Subcutaneous abdominal adipose tissue (tissue), 5 donors: ENCODE measurements around the gene CEP120.
"Not testable (repeated sequence)": the region's sequence is repeated elsewhere in the genome, so short reads cannot be mapped to it uniquely, and the experiment has no call there.

Source experiments
- H3K27ac ChIP-seq: one replicate; pipeline ENCODE4 v1.7.0; 2013; ENCODE audit warnings: low read depth, mild to moderate bottlenecking, inconsistent platforms, low read length, moderate library complexity
- H3K27me3 ChIP-seq, 5 donors: one replicate each; pipeline ENCODE4 v1.7.0; 2013; ENCODE audit warnings: low read length in 5 of 5, inconsistent platforms in 1 of 5; ENCODE audit not compliant: control insufficient read depth in 5 of 5, insufficient read depth in 4 of 5
- H3K36me3 ChIP-seq, 5 donors: one replicate each; pipeline ENCODE4 v1.7.0; 2013; ENCODE audit warnings: low read length in 5 of 5; ENCODE audit not compliant: control insufficient read depth in 5 of 5, insufficient read depth in 5 of 5
- H3K4me1 ChIP-seq, 5 donors: one replicate each; pipeline ENCODE4 v1.7.0; 2013; ENCODE audit warnings: low read length in 5 of 5, mild to moderate bottlenecking in 3 of 5, moderate library complexity in 1 of 5; ENCODE audit not compliant: control insufficient read depth in 5 of 5, insufficient read depth in 5 of 5
- H3K4me3 ChIP-seq, 5 donors: one replicate each; pipeline ENCODE4 v1.7.0; 2013; ENCODE audit warnings: low read length in 5 of 5, low read depth in 1 of 5
- H3K9ac ChIP-seq, 5 donors: one replicate each; pipeline ENCODE4 v1.7.0; 2013; ENCODE audit warnings: low read length in 5 of 5, mild to moderate bottlenecking in 4 of 5, moderate library complexity in 3 of 5
- H3K9me3 ChIP-seq, 5 donors: one replicate each; pipeline ENCODE4 v1.7.0; 2013; ENCODE audit warnings: low read length in 5 of 5; ENCODE audit not compliant: control insufficient read depth in 5 of 5
- donor health status: healthy.
- donor health status: healthy.
- donor health status: healthy.
- donor health status: healthy.
- donor health status: healthy.

Gene CEP120

GRCh38 chr5:123340928-123341327 is 82.3 kb downstream of the CEP120 start:
- Histone ChIP-seq H3K9me3 (no peaks in the 10 kb centered on the region), H3K4me3 (no peak overlapping the region), H3K9ac (no peak overlapping the region), H3K36me3 (peaks cover 0 to 4% (median 0%) of the 10 kb centered on the region in 5 donors), H3K27ac (no peak overlapping the region), H3K27me3 (no peaks in the 10 kb centered on the region), H3K4me1 (no peaks in the 10 kb centered on the region)

- not testable (repeated sequence) for H3K9me3 ChIP-seq, H3K4me1 ChIP-seq, H3K9ac ChIP-seq, H3K4me3 ChIP-seq, H3K27me3 ChIP-seq, H3K36me3 ChIP-seq, H3K27ac ChIP-seq
Measured at GRCh38 chr5:123308377-123308776, 114.8 kb downstream of the CEP120 start.

- no peaks in the 10 kb centered on the region for H3K27me3 ChIP-seq
- H3K36me3 ChIP-seq: no peaks in the 10 kb centered on the region
- H3K9ac ChIP-seq: no peak overlapping the region
- H3K27ac ChIP-seq: no peak overlapping the region
- no peaks in the 10 kb centered on the region for H3K9me3 ChIP-seq
- no peaks in the 10 kb centered on the region for H3K4me1 ChIP-seq
- H3K4me3 ChIP-seq: no peak overlapping the region
Measured at GRCh38 chr5:123305751-123306150, 117.5 kb downstream of the CEP120 start.

GRCh38 chr5:123304777-123305316 is 118.4 kb downstream of the CEP120 start:
- H3K9ac ChIP-seq: no peak overlapping the region
- no peaks in the 10 kb centered on the region for H3K4me1 ChIP-seq
- H3K9me3 ChIP-seq: peaks cover 0 to 2% (median 0%) of the 10 kb centered on the region in 5 donors
- H3K36me3 ChIP-seq: no peaks in the 10 kb centered on the region
- H3K27me3 ChIP-seq: no peaks in the 10 kb centered on the region
- no peak overlapping the region for H3K4me3 ChIP-seq
- no peak overlapping the region for H3K27ac ChIP-seq

GRCh38 chr5:123303802-123304201 is 119.4 kb downstream of the CEP120 start:
- Histone ChIP-seq H3K9me3 (peaks cover 0 to 8% (median 0%) of the 10 kb centered on the region in 5 donors), H3K9ac (no peak overlapping the region), H3K27ac (no peak overlapping the region), H3K4me3 (no peak overlapping the region), H3K36me3 (no peaks in the 10 kb centered on the region), H3K4me1 (no peaks in the 10 kb centered on the region), H3K27me3 (no peaks in the 10 kb centered on the region)

GRCh38 chr5:123300266-123300665 is 122.9 kb downstream of the CEP120 start:
- Histone ChIP-seq H3K27ac (no peak overlapping the region), H3K36me3 (no peaks in the 10 kb centered on the region), H3K4me1 (no peaks in the 10 kb centered on the region), H3K4me3 (no peak overlapping the region), H3K27me3 (no peaks in the 10 kb centered on the region), H3K9me3 (peaks cover 0 to 8% (median 0%) of the 10 kb centered on the region in 5 donors), H3K9ac (no peak overlapping the region)

GRCh38 chr5:123299136-123299535 is 124.1 kb downstream of the CEP120 start:
- Histone ChIP-seq H3K9ac (no peak overlapping the region), H3K27me3 (no peaks in the 10 kb centered on the region), H3K27ac (no peak overlapping the region), H3K4me1 (no peaks in the 10 kb centered on the region), H3K36me3 (no peaks in the 10 kb centered on the region), H3K4me3 (no peak overlapping the region), H3K9me3 (peaks cover 0 to 8% (median 0%) of the 10 kb centered on the region in 5 donors)

GRCh38 chr5:123298335-123299030 is 124.7 kb downstream of the CEP120 start:
- H3K27ac ChIP-seq: no peak overlapping the region
- H3K27me3 ChIP-seq: no peaks in the 10 kb centered on the region
- H3K4me3 ChIP-seq: no peak overlapping the region
- no peak overlapping the region for H3K9ac ChIP-seq
- no peaks in the 10 kb centered on the region for H3K36me3 ChIP-seq
- no peaks in the 10 kb centered on the region for H3K4me1 ChIP-seq
- H3K9me3 ChIP-seq: peaks cover 0 to 8% (median 0%) of the 10 kb centered on the region in 5 donors

GRCh38 chr5:123297866-123298265 is 125.3 kb downstream of the CEP120 start:
- Histone ChIP-seq H3K4me3 (no peak overlapping the region), H3K27me3 (no peaks in the 10 kb centered on the region), H3K9ac (no peak overlapping the region), H3K27ac (no peak overlapping the region), H3K4me1 (no peaks in the 10 kb centered on the region), H3K9me3 (peaks cover 0 to 8% (median 0%) of the 10 kb centered on the region in 5 donors), H3K36me3 (no peaks in the 10 kb centered on the region)

- no peaks in the 10 kb centered on the region for H3K27me3 ChIP-seq
- no peak overlapping the region for H3K4me3 ChIP-seq
- no peaks in the 10 kb centered on the region for H3K4me1 ChIP-seq
- H3K9ac ChIP-seq: no peak overlapping the region
- peaks cover 0 to 8% (median 0%) of the 10 kb centered on the region in 5 donors for H3K9me3 ChIP-seq
- no peak overlapping the region for H3K27ac ChIP-seq
- H3K36me3 ChIP-seq: no peaks in the 10 kb centered on the region
Measured at GRCh38 chr5:123297198-123297831, 125.9 kb downstream of the CEP120 start.
